HepG2 (cell line): ENCODE results near the gene CACNA1G. TPM values are rescaled to one million over a fixed set of nuclear protein-coding genes. Genes with fewer than 3 reads are reported as not detected.

Experiments
- ASH2L ChIP-seq: fragments of 300-600, 200-600 bp; sonication (generic); IDR thresholded peaks from 2 replicates; pipeline ENCODE4 v1.7.0; 2017; ENCODE audit warnings: low read depth, mild to moderate bottlenecking, moderate library complexity, mixed read lengths, low read length; ENCODE audit not compliant: insufficient read length
- DPF2 ChIP-seq: sonication (generic); formaldehyde crosslinking; IDR thresholded peaks from 2 replicates; pipeline ENCODE4 v1.4.0; 2020; ENCODE audit warnings: mild to moderate bottlenecking, low read depth, missing genetic modification reagents, borderline replicate concordance
- ELF3 ChIP-seq: IDR thresholded peaks from 2 replicates; pipeline ENCODE4 v1.6.1; 2016; ENCODE audit warnings: missing genetic modification reagents, missing compliant biosample characterization
- KLF15 ChIP-seq: sonication (generic); formaldehyde crosslinking; IDR thresholded peaks from 2 replicates; pipeline ENCODE4 v1.8.1; 2023; ENCODE audit warnings: borderline replicate concordance, mild to moderate bottlenecking, inconsistent platforms, missing genetic modification reagents, mixed read lengths
- ONECUT2 ChIP-seq: sonication (generic); formaldehyde crosslinking; IDR thresholded peaks from 2 replicates; pipeline ENCODE4 v1.4.0; 2020; ENCODE audit warnings: missing genetic modification reagents
- PCBP2 ChIP-seq: fragments of 200-400 bp; formaldehyde crosslinking; optimal IDR thresholded peaks from 2 replicates; pipeline ENCODE3; 2018; ENCODE audit warnings: low read length, low read depth; ENCODE audit not compliant: poor library complexity, severe bottlenecking
- SMARCE1 ChIP-seq: fragments of 450-650 bp; IDR thresholded peaks from 2 replicates; pipeline ENCODE4 v1.6.1; 2017; ENCODE audit warnings: borderline replicate concordance
- SMC3 ChIP-seq: IDR thresholded peaks from 2 replicates; pipeline ENCODE4 v1.6.1; 2011; ENCODE audit warnings: low read length, improper control_type of control experiment
- STAT5B ChIP-seq: sonication (generic); formaldehyde crosslinking; IDR thresholded peaks from 2 replicates; pipeline ENCODE4 v1.4.0; 2020; ENCODE audit warnings: missing genetic modification reagents
- TCF7 ChIP-seq: sonication (generic); IDR thresholded peaks from 2 replicates; pipeline ENCODE4 v1.6.1; 2016; ENCODE audit warnings: antibody characterized with exemption, low read depth
- TOPORS ChIP-seq: sonication (generic); formaldehyde crosslinking; IDR thresholded peaks from 2 replicates; pipeline ENCODE4 v1.8.0; 2023; ENCODE audit warnings: mild to moderate bottlenecking, missing genetic modification reagents
- ZBED4 ChIP-seq: sonication (generic); formaldehyde crosslinking; IDR thresholded peaks from 2 replicates; pipeline ENCODE4 v1.4.0; 2020; ENCODE audit warnings: missing genetic modification reagents, borderline replicate concordance
- ZNF513 ChIP-seq: sonication (generic); formaldehyde crosslinking; conservative IDR thresholded peaks from 2 replicates; pipeline ENCODE4 v1.5.0; 2020; ENCODE audit warnings: missing genetic modification reagents
- ZNF574 ChIP-seq: sonication (generic); formaldehyde crosslinking; IDR thresholded peaks from 2 replicates; pipeline ENCODE4 v1.4.0; 2020; ENCODE audit warnings: missing genetic modification reagents
- polyA plus RNA-seq, 8 experiments: library from polyadenylated mRNA; depleted of rRNA in 3 of 8; stranded (reverse) in 7 of 8; unstranded in 1 of 8; fragments of >200 nt; fragmentation: Illumina TruSeq in 4 of 8; extraction: Trizol in 4 of 8; gene quantifications; 2 replicates each; pipeline versions ENCODE4 v1.2.1 to v1.2.3, GENCODE V29; 2011 to 2016; ENCODE audit warnings: low read depth in 4 of 8, missing spikeins in 1 of 8, mixed read lengths in 1 of 8; ENCODE audit not compliant: insufficient read depth in 1 of 8
- total RNA-seq, 5 experiments: library from RNA; depleted of rRNA; stranded (reverse); fragments of >200 nt; fragmentation: Illumina TruSeq; extraction: Trizol; gene quantifications; 2 replicates each; pipeline ENCODE4 v1.2.3, GENCODE V29; 2016; ENCODE audit warnings: low read depth in 1 of 5
- TF ChIP-seq, protein P1 (sequence below): sonication (generic); formaldehyde crosslinking; IDR thresholded peaks from 2 replicates; pipeline ENCODE4 v1.5.0; 2020; ENCODE audit warnings: mild to moderate bottlenecking, missing genetic modification reagents

The CACNA1G gene
- total and polyA plus RNA-seq, 2 of the 13 experiments (the other 11 are each of a cell fraction or from before 2014, with no cell fraction given), result 0.02 TPM; not detected in 1

DNA sequence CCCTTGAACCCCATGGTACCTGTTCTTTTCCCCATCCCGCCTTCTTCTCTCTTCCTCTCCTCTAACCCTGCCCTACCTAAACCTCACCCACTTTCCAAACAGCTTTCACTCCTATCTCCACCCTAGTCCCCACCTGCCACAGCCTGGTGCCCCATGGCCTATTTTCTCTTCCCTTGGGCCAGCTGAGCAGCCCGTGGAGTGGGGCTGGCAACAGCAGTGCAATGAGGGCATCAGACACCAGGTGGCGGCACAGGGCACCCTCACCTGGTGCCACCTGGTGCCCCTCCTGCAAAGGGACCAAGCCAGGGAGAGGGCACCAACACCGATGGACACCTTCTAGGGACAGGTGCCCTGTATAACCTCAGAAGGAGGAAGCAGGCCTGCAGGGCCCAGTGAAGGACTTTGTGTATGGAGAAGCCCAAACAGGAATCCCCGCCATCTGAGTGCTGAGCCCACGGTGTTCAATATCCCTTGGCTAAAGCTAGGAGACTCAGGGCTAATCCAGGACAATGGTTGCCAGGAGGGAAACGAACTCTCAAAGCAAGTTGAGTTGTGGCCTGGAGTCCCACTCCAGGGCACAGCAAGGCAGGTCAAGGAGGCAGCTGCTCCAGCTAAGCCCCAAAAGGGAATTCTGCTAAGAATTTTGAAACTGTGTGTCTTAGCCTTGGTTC, 70.1 kb downstream of the CACNA1G start (continued):
- TF ChIP-seq ZBED4 (0 out of 2 replicates have a peak, but pooled peaks have one; percentile 57), ELF3 (CRISPR knock-in tag) (no peak; the same call in 1 of the 2 replicates), KLF15 (no peak), ONECUT2 (CRISPR knock-in tag) (no peak), ASH2L (no peak), TOPORS (CRISPR knock-in tag) (no peak), PCBP2 (no peak), ZNF513 (no peak), STAT5B (CRISPR knock-in tag) (no peak), ZNF574 (CRISPR knock-in tag) (0 out of 2 replicates have a peak, but pooled peaks have one; percentile 29), SMC3 (peak; percentile 85), DPF2 (CRISPR knock-in tag) (no peak), SMARCE1 (no peak), TCF7 (no peak)
- TF ChIP-seq, protein P1, sequence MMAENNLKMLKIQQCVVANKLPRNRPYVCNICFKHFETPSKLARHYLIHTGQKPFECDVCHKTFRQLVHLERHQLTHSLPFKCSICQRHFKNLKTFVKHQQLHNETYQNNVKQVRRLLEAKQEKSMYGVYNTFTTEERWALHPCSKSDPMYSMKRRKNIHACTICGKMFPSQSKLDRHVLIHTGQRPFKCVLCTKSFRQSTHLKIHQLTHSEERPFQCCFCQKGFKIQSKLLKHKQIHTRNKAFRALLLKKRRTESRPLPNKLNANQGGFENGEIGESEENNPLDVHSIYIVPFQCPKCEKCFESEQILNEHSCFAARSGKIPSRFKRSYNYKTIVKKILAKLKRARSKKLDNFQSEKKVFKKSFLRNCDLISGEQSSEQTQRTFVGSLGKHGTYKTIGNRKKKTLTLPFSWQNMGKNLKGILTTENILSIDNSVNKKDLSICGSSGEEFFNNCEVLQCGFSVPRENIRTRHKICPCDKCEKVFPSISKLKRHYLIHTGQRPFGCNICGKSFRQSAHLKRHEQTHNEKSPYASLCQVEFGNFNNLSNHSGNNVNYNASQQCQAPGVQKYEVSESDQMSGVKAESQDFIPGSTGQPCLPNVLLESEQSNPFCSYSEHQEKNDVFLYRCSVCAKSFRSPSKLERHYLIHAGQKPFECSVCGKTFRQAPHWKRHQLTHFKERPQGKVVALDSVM (CRISPR knock-in tag), result 0 out of 2 replicates have a peak, but pooled peaks have one; percentile 33
